H9 (cell line): Measurements from ENCODE around the gene RGL2. TPM values are rescaled to one million over a fixed set of nuclear protein-coding genes. Genes with fewer than 3 reads are reported as not detected.

Source experiments
- DNase-seq: peaks from one replicate; pipeline ENCODE4 v3.0.0-alpha.2; 2017
- H2AFZ ChIP-seq: one replicate; pipeline ENCODE4 v1.6.1; 2013; ENCODE audit warnings: mild to moderate bottlenecking, low read length, control low read depth, moderate library complexity
- H2AK5ac ChIP-seq: 2 replicates; pipeline ENCODE4 v1.6.1; 2013; ENCODE audit warnings: low read length, control low read depth, mixed read lengths; ENCODE audit not compliant: insufficient read length
- H2BK120ac ChIP-seq: one replicate; pipeline ENCODE4 v1.6.1; 2013; ENCODE audit warnings: low read depth, mild to moderate bottlenecking, low read length, control low read depth, inconsistent platforms; ENCODE audit not compliant: poor library complexity, severe bottlenecking
- H2BK12ac ChIP-seq: 2 replicates; pipeline ENCODE4 v1.6.1; 2013; ENCODE audit warnings: low read length, control low read depth, mixed read lengths, low read depth; ENCODE audit not compliant: insufficient read length
- H2BK15ac ChIP-seq: 2 replicates; pipeline ENCODE4 v1.6.1; 2013; ENCODE audit warnings: low read depth, low read length, control low read depth
- H2BK20ac ChIP-seq: one replicate; pipeline ENCODE4 v1.6.1; 2013; ENCODE audit warnings: low read depth, mild to moderate bottlenecking, low read length, control low read depth, inconsistent platforms; ENCODE audit not compliant: poor library complexity, severe bottlenecking
- H2BK5ac ChIP-seq: 2 replicates; pipeline ENCODE4 v1.6.1; 2013; ENCODE audit warnings: low read length, control low read depth, mixed read lengths; ENCODE audit not compliant: insufficient read length
- H3K14ac ChIP-seq: 2 replicates; pipeline ENCODE4 v1.6.1; 2013; ENCODE audit warnings: low read length, control low read depth; ENCODE audit not compliant: insufficient read depth
- H3K18ac ChIP-seq: 2 replicates; pipeline ENCODE4 v1.6.1; 2013; ENCODE audit warnings: low read depth, mild to moderate bottlenecking, mixed read lengths, low read length, control low read depth; ENCODE audit not compliant: insufficient read length
- H3K23ac ChIP-seq: 2 replicates; pipeline ENCODE4 v1.6.1; 2013; ENCODE audit warnings: low read length, control low read depth, mixed read lengths, low read depth; ENCODE audit not compliant: insufficient read length
- H3K23me2 ChIP-seq: 2 replicates; pipeline ENCODE4 v1.6.1; 2013; ENCODE audit warnings: low read depth, mild to moderate bottlenecking, mixed read lengths, low read length, control low read depth; ENCODE audit not compliant: insufficient read length, poor library complexity, severe bottlenecking
- H3K27ac ChIP-seq: 2 replicates; pipeline ENCODE4 v1.5.1; 2013; ENCODE audit warnings: low read length, control low read depth, mixed read lengths, low read depth; ENCODE audit not compliant: insufficient read length
- H3K27me3 ChIP-seq: 2 replicates; pipeline ENCODE4 v1.6.1; 2013; ENCODE audit warnings: low read length, control low read depth, inconsistent platforms; ENCODE audit not compliant: insufficient read depth
- H3K4ac ChIP-seq: 2 replicates; pipeline ENCODE4 v1.6.1; 2013; ENCODE audit warnings: low read depth, mild to moderate bottlenecking, control low read depth, inconsistent platforms, low read length, moderate library complexity
- H3K4me1 ChIP-seq: 2 replicates; pipeline ENCODE4 v1.6.1; 2013; ENCODE audit warnings: low read length, control low read depth, inconsistent platforms; ENCODE audit not compliant: insufficient read depth
- H3K4me2 ChIP-seq: 2 replicates; pipeline ENCODE4 v1.6.1; 2013; ENCODE audit warnings: low read length, control low read depth, mixed read lengths; ENCODE audit not compliant: insufficient read length, insufficient read depth
- H3K56ac ChIP-seq: 2 replicates; pipeline ENCODE4 v1.6.1; 2013; ENCODE audit warnings: low read depth, mild to moderate bottlenecking, mixed read lengths, low read length, control low read depth; ENCODE audit not compliant: insufficient read length
- H3K79me1 ChIP-seq: 2 replicates; pipeline ENCODE4 v1.6.1; 2013; ENCODE audit warnings: low read depth, mild to moderate bottlenecking, moderate library complexity, low read length, control low read depth, inconsistent platforms; ENCODE audit not compliant: insufficient read depth, poor library complexity, severe bottlenecking
- H3K79me2 ChIP-seq: 2 replicates; pipeline ENCODE4 v1.6.1; 2013; ENCODE audit warnings: low read length, control low read depth, inconsistent platforms; ENCODE audit not compliant: insufficient read depth
- H3K9ac ChIP-seq: 2 replicates; pipeline ENCODE4 v1.6.1; 2013; ENCODE audit warnings: low read length, control low read depth, mixed read lengths; ENCODE audit not compliant: insufficient read length; ENCODE audit errors: extremely low read depth
- H3K9me3 ChIP-seq: one replicate; pipeline ENCODE4 v1.6.1; 2013; ENCODE audit warnings: low read depth, low read length, inconsistent platforms; ENCODE audit not compliant: control insufficient read depth
- H3T11ph ChIP-seq: one replicate; pipeline ENCODE4 v1.6.1; 2013; ENCODE audit warnings: mild to moderate bottlenecking, low read length, control low read depth, inconsistent platforms
- H4K20me1 ChIP-seq: one replicate; pipeline ENCODE4 v1.6.1; 2013; ENCODE audit not compliant: control insufficient read depth, insufficient read length, insufficient read depth
- H4K5ac ChIP-seq: 2 replicates; pipeline ENCODE4 v1.6.1; 2013; ENCODE audit warnings: low read depth, mild to moderate bottlenecking, mixed read lengths, low read length, control low read depth; ENCODE audit not compliant: insufficient read length
- H4K8ac ChIP-seq: replicated peaks from 2 replicates; pipeline ENCODE4 v1.6.1; 2013; ENCODE audit warnings: low read length, control low read depth, mixed read lengths, low read depth; ENCODE audit not compliant: insufficient read length
- H4K91ac ChIP-seq: 2 replicates; pipeline ENCODE4 v1.6.1; 2013; ENCODE audit warnings: low read depth, mild to moderate bottlenecking, moderate library complexity, mixed read lengths, low read length, control low read depth; ENCODE audit not compliant: insufficient read length
- H3K27ac Mint-ChIP-seq, 3 experiments: 2 replicates in 2 of 3; 3 replicates in 1 of 3; pipeline ENCODE4 v1.8.0; 2020 to 2021; ENCODE audit warnings: mixed read lengths in 3 of 3, mild to moderate bottlenecking in 1 of 3, moderate library complexity in 1 of 3
- H3K27me3 Mint-ChIP-seq: 2 replicates; pipeline ENCODE4 v1.8.0; 2021; ENCODE audit warnings: low read depth, mild to moderate bottlenecking, moderate library complexity, mixed read lengths
- H3K36me3 Mint-ChIP-seq, 3 experiments: 2 replicates in 2 of 3; 3 replicates in 1 of 3; pipeline ENCODE4 v1.8.0; 2020 to 2021; ENCODE audit warnings: low read depth in 3 of 3, mixed read lengths in 3 of 3; ENCODE audit not compliant: insufficient read depth in 1 of 3
- H3K4me1 Mint-ChIP-seq, 2 experiments: 2 replicates each; pipeline ENCODE4 v1.8.0; 2020; ENCODE audit warnings: mixed read lengths in 2 of 2
- H3K4me3 Mint-ChIP-seq, 2 experiments: 2 replicates in 1 of 2; 3 replicates in 1 of 2; pipeline ENCODE4 v1.8.0; 2020 to 2021; ENCODE audit warnings: mild to moderate bottlenecking in 2 of 2, mixed read lengths in 2 of 2, moderate library complexity in 1 of 2
- H3K9me3 Mint-ChIP-seq, 2 experiments: 2 replicates in 1 of 2; 3 replicates in 1 of 2; pipeline ENCODE4 v1.8.0; 2020; ENCODE audit warnings: mild to moderate bottlenecking in 2 of 2, mixed read lengths in 2 of 2, moderate library complexity in 1 of 2
- WGBS: extraction: QIAGEN DNeasy Blood & Tissue Kit; methylation state at CpG from one replicate; pipeline ENCODE4 v1.1.7; 2013; ENCODE audit warnings: missing lambda C conversion rate, low lambda C conversion rate, mixed read lengths; ENCODE audit not compliant: insufficient read length; ENCODE audit errors: extremely low coverage; 5-methylcytosine and 5-hydroxymethylcytosine counted together
- total RNA-seq: library from RNA; stranded (reverse); gene quantifications from 2 replicates; pipeline ENCODE4 v1.2.1, GENCODE V29; 2021
- TF ChIP-seq, protein P1 (sequence below): fragments of 200-600 bp; sonication (generic); conservative IDR thresholded peaks from 3 replicates; pipeline ENCODE4 v1.8.0; 2021; ENCODE audit warnings: antibody characterized with exemption, mild to moderate bottlenecking

Gene RGL2
- total RNA-seq, 1 experiment from 2014 or later = 74.3 TPM

DNA sequence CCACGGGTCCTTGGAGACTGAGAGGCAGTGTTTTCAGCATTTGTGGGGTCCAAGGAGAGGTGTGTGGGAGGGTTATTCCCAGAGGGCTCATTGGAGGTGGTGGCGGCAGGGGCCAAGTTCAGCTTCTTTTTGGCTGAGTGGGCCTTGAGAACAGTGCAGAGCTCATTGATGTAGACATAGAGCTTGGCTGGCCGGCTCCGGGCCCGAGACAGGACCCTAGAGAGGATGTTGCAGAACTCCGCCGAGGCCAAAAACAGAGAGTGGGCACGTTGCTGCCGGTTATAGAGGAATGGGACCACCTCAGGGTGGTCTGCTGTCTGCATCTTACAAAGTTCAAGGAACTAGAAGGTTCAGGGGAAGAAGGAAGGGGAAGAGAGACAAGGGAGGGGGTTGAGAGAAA, 22.5 kb upstream of the RGL2 start:
- Histone ChIP-seq H3K4ac (no peak overlapping the region), H3K79me2 (peaks cover 8% of the 10 kb centered on the region; the same call in 1 of the 2 replicates), H3K27ac (no peak overlapping the region), H4K5ac (no peak overlapping the region), H4K91ac (no peak overlapping the region), H4K20me1 (no peaks in the 10 kb centered on the region), H3K56ac (no peak overlapping the region), H2BK20ac (no peak overlapping the region), H2BK12ac (no peak overlapping the region), H3K79me1 (peaks cover 7% of the 10 kb centered on the region), H3K14ac (no peak overlapping the region), H3K18ac (no peak overlapping the region), H3K9ac (no peak overlapping the region), H2AK5ac (no peak overlapping the region), H3K4me2 (peak overlapping the region; percentile 94), H3K4me1 (peaks cover 9% of the 10 kb centered on the region; the same call in 1 of the 2 replicates), H2BK15ac (no peak overlapping the region), H2BK5ac (no peak overlapping the region), H3K9me3 (no peaks in the 10 kb centered on the region), H3K23ac (no peak overlapping the region), H4K8ac (no peak overlapping the region), H3K23me2 (peaks cover 18% of the 10 kb centered on the region), H3T11ph (no peak overlapping the region), H3K27me3 (no peaks in the 10 kb centered on the region), H2AFZ (no peak overlapping the region), H2BK120ac (no peak overlapping the region)
- Mint-ChIP-seq H3K27ac (peak overlapping the region; percentile 40 to 70 (median 66); a peak in 5 of 7 replicates), H3K4me3 (peak overlapping the region; percentile 95 to 100), H3K36me3 (peaks cover 28 to 42% (median 36%) of the 10 kb centered on the region in 3 experiments), H3K9me3 (peaks cover 0 to 3% of the 10 kb centered on the region in 2 experiments; a peak in 3 of 5 replicates), H3K4me1 (peaks cover 56 to 58% of the 10 kb centered on the region in 2 experiments), H3K27me3 (no peaks in the 10 kb centered on the region; the same call in 1 of the 2 replicates)
- WGBS = no CpG with 5 or more reads among the region's 9 CpGs
- TF ChIP-seq, protein P1, sequence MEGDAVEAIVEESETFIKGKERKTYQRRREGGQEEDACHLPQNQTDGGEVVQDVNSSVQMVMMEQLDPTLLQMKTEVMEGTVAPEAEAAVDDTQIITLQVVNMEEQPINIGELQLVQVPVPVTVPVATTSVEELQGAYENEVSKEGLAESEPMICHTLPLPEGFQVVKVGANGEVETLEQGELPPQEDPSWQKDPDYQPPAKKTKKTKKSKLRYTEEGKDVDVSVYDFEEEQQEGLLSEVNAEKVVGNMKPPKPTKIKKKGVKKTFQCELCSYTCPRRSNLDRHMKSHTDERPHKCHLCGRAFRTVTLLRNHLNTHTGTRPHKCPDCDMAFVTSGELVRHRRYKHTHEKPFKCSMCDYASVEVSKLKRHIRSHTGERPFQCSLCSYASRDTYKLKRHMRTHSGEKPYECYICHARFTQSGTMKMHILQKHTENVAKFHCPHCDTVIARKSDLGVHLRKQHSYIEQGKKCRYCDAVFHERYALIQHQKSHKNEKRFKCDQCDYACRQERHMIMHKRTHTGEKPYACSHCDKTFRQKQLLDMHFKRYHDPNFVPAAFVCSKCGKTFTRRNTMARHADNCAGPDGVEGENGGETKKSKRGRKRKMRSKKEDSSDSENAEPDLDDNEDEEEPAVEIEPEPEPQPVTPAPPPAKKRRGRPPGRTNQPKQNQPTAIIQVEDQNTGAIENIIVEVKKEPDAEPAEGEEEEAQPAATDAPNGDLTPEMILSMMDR = no peak
- no peak for DNase-seq
